ENCODE measurements around the gene HOMER2.

DNA sequence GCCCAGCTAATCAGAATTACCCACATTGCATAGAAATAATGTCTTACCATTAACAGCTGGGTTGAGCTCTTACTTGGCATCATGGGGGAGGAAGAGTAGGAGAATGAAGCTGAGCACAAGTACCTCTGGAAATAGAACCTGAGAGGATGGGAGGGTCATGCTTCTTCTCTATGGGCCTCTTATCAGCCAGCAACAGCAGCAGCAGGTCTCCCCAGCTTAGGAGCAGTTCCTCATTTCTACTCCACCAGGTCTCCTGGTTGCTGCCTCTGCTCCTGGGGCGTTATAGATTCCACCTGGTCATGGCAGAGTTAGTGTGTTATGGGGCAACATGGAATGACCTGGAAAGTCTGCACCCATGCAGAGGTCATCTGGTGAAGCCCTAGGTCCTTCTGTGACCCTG is 150.0 kb downstream of the HOMER2 start:
- TF ChIP-seq, protein P1, sequence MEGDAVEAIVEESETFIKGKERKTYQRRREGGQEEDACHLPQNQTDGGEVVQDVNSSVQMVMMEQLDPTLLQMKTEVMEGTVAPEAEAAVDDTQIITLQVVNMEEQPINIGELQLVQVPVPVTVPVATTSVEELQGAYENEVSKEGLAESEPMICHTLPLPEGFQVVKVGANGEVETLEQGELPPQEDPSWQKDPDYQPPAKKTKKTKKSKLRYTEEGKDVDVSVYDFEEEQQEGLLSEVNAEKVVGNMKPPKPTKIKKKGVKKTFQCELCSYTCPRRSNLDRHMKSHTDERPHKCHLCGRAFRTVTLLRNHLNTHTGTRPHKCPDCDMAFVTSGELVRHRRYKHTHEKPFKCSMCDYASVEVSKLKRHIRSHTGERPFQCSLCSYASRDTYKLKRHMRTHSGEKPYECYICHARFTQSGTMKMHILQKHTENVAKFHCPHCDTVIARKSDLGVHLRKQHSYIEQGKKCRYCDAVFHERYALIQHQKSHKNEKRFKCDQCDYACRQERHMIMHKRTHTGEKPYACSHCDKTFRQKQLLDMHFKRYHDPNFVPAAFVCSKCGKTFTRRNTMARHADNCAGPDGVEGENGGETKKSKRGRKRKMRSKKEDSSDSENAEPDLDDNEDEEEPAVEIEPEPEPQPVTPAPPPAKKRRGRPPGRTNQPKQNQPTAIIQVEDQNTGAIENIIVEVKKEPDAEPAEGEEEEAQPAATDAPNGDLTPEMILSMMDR (IDR thresholded peaks at IDR 0.05 in 8 of 11, conservative IDR thresholded peaks at IDR 0.05 in 3 of 11) = no peak
- TF ChIP-seq POLR2A (IDR thresholded peaks at IDR 0.05) (no peak), POLR2AphosphoS5 (IDR thresholded peaks at IDR 0.05) (no peak)
